Mesothelial cell of epicardium (in vitro differentiated cells): ENCODE data around the gene KRTAP5-1. TPM values are rescaled to one million over a fixed set of nuclear protein-coding genes. Genes with fewer than 3 reads are reported as not detected.
A peak's percentile ranks its signal among the peaks of the same experiment; 100 is the strongest.

Experiments used
- DNase-seq, 2 experiments: peaks; one replicate each; pipeline ENCODE4 v3.0.0; 2021; ENCODE audit warnings: low spot score in 2 of 2; ENCODE audit not compliant: unreplicated experiment in 2 of 2
- H3K27ac Mint-ChIP-seq: 2 replicates; pipeline ENCODE4 v1.8.0; 2021; ENCODE audit warnings: mixed read lengths
- H3K27me3 Mint-ChIP-seq: 2 replicates; pipeline ENCODE4 v1.8.0; 2021; ENCODE audit warnings: low read depth, mixed read lengths
- H3K36me3 Mint-ChIP-seq: 2 replicates; pipeline ENCODE4 v1.8.0; 2021; ENCODE audit warnings: mixed read lengths
- H3K4me1 Mint-ChIP-seq: 2 replicates; pipeline ENCODE4 v1.8.0; 2021; ENCODE audit warnings: mixed read lengths
- H3K4me3 Mint-ChIP-seq: 2 replicates; pipeline ENCODE4 v1.8.0; 2021; ENCODE audit warnings: mild to moderate bottlenecking, moderate library complexity, mixed read lengths
- H3K9me3 Mint-ChIP-seq: 2 replicates; pipeline ENCODE4 v1.8.0; 2021; ENCODE audit warnings: mixed read lengths
- total RNA-seq: library from RNA; stranded (reverse); gene quantifications from 3 replicates; pipeline ENCODE4 v1.2.1, GENCODE V29; 2021
- TF ChIP-seq, protein P1 (sequence below): fragments of 200-600 bp; sonication (generic); IDR thresholded peaks from one replicate; pipeline ENCODE4 v1.5.0; 2021; ENCODE audit warnings: antibody characterized with exemption; ENCODE audit not compliant: unreplicated experiment

The KRTAP5-1 gene
- total RNA-seq, 1 donor from 2014 or later = not detected

GRCh38 chr11:1570531-1570895, 14.6 kb downstream of the KRTAP5-1 start:
- TF ChIP-seq, protein P1, sequence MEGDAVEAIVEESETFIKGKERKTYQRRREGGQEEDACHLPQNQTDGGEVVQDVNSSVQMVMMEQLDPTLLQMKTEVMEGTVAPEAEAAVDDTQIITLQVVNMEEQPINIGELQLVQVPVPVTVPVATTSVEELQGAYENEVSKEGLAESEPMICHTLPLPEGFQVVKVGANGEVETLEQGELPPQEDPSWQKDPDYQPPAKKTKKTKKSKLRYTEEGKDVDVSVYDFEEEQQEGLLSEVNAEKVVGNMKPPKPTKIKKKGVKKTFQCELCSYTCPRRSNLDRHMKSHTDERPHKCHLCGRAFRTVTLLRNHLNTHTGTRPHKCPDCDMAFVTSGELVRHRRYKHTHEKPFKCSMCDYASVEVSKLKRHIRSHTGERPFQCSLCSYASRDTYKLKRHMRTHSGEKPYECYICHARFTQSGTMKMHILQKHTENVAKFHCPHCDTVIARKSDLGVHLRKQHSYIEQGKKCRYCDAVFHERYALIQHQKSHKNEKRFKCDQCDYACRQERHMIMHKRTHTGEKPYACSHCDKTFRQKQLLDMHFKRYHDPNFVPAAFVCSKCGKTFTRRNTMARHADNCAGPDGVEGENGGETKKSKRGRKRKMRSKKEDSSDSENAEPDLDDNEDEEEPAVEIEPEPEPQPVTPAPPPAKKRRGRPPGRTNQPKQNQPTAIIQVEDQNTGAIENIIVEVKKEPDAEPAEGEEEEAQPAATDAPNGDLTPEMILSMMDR = no peak
- no peak for DNase-seq
- H3K27me3 Mint-ChIP-seq = peaks cover 23% of the 10 kb centered on the region
- H3K27ac Mint-ChIP-seq = peak overlapping the region; percentile 4
- peak overlapping the region; percentile 59 for H3K4me3 Mint-ChIP-seq
- H3K36me3 Mint-ChIP-seq = no peaks in the 10 kb centered on the region
- no peaks in the 10 kb centered on the region for H3K9me3 Mint-ChIP-seq
- no peaks in the 10 kb centered on the region for H3K4me1 Mint-ChIP-seq

GRCh38 chr11:1570001-1570453, 15.1 kb downstream of the KRTAP5-1 start:
- peak overlapping the region; percentile 16 for H3K27ac Mint-ChIP-seq
- TF ChIP-seq, protein P1 = no peak
- no peaks in the 10 kb centered on the region for H3K36me3 Mint-ChIP-seq
- H3K4me1 Mint-ChIP-seq = no peaks in the 10 kb centered on the region
- H3K4me3 Mint-ChIP-seq = peak overlapping the region; percentile 59
- no peak for DNase-seq
- no peaks in the 10 kb centered on the region for H3K9me3 Mint-ChIP-seq
- peaks cover 18% of the 10 kb centered on the region for H3K27me3 Mint-ChIP-seq

DNA sequence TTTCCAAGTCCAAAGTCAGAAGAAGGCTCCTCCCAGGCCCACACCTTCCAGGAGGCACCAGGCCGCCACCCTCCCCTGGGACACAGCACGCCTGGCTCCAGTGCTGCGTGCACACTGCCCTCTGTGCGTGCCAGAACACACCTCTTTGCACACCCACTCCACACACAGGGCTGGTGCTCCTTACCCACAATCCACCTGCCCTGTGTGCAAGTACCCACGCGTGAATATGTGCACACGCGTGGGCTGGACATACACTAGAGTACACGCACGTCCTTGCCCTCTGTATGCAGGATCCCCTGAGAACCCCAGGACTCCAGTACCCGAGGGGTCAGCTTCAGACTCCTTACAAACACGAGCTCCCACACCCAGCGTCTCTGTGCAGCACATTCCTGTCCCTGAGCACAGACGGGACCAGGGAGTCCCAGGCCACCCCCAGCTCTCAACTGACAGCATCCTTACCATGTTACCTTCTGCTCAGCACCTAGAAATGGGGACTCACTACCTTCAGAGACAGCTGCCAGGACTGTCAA, 15.8 kb downstream of the KRTAP5-1 start:
- DNase-seq = no peak
- Mint-ChIP-seq H3K27me3 (peaks cover 14% of the 10 kb centered on the region), H3K36me3 (no peaks in the 10 kb centered on the region), H3K4me1 (no peaks in the 10 kb centered on the region), H3K4me3 (peak overlapping the region; percentile 40), H3K27ac (no peak overlapping the region), H3K9me3 (no peaks in the 10 kb centered on the region)
- TF ChIP-seq, protein P1 = no peak

GRCh38 chr11:1568441-1568911, 16.6 kb downstream of the KRTAP5-1 start:
- Mint-ChIP-seq H3K4me1 (no peaks in the 10 kb centered on the region), H3K4me3 (no peak overlapping the region), H3K27me3 (peaks cover 6% of the 10 kb centered on the region), H3K9me3 (no peaks in the 10 kb centered on the region), H3K27ac (no peak overlapping the region), H3K36me3 (no peaks in the 10 kb centered on the region)
- TF ChIP-seq, protein P1 = no peak
- DNase-seq = no peak

DNA sequence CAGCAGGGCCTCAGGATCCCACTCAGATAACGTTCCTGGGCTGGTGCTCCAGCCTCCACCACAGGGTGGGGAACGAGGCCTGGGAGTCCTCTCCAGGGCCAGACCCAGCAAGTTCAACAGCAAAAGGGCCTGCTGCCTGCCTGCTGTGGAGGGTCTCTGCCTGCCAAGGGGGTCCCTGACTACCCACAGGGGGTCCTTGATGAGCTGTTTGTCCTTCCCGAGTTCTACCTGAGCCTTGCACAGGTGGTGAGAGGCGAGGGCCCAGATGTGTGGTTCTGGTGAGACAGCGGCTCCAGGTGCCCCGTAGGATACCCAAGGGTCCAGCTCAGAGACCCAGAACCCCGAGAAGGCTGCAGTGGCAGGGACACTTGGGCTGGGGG, 17.4 kb downstream of the KRTAP5-1 start:
- TF ChIP-seq, protein P1 = no peak
- H3K4me1 Mint-ChIP-seq = no peaks in the 10 kb centered on the region
- DNase-seq = no peak
- no peaks in the 10 kb centered on the region for H3K9me3 Mint-ChIP-seq
- H3K36me3 Mint-ChIP-seq = no peaks in the 10 kb centered on the region
- no peaks in the 10 kb centered on the region for H3K27me3 Mint-ChIP-seq
- no peak overlapping the region for H3K27ac Mint-ChIP-seq
- H3K4me3 Mint-ChIP-seq = no peak overlapping the region
